DMS114 treated with DMSO at 0.1 percent for 48 hours (cell line): ENCODE results near the gene SMIM14.
"Not testable (repeated sequence)": the region's sequence is repeated elsewhere in the genome, so short reads cannot be mapped to it uniquely, and the experiment has no call there.

Experiments
- DNase-seq: peaks from one replicate; lab custom pipeline; 2025; ENCODE audit not compliant: unreplicated experiment; lab: John Stamatoyannopoulos, UW

Gene SMIM14

DNA sequence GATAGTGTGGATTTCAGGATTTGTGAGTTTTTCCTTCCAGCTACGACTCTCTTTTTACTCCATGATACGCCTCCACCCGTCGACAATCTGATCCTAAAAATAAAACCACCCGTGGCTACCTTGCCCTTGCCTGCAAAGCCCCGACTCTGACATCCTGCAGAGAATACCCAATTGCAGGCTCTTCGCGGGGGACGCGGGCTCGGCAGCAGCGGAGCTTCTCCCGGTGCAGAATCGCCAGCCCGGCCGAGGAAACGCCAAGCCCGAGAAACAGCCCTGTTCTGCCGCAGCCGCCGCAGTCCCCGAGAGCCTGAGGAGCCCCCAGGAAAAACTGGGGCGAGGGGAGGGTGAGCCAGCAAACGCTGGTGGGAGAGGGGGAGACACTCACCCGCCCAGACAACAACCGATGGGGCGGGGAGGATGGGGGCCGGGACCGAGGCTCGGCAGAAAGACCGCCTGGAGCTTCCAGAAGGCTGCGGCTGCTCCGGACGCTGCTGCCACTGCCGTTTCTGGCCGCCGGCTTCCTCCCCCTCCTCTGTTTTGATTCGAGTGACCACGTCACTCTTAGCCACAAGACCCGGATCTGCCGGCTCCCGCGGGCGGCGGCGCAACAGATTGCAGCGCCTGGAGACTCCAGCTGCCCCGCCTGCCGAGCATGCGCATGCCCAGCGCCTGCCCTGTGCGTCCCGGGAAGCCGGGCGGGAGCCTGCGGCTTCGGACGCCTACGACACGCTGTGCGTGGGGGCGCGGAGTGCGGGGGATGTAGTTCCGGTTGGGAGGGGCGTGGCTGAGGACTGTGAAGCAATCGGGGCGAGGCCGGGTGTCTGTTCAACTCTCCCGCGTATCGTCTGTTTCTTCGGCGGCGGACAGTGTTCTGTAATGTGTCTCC lies at the start of gene SMIM14:
SMIM14 (minus strand) TSS at position 512 of the 886 bp plus-strand sequence. CDS start 33,720 bp downstream, outside the sequence.
- peak; percentile 67 for DNase-seq

DNA sequence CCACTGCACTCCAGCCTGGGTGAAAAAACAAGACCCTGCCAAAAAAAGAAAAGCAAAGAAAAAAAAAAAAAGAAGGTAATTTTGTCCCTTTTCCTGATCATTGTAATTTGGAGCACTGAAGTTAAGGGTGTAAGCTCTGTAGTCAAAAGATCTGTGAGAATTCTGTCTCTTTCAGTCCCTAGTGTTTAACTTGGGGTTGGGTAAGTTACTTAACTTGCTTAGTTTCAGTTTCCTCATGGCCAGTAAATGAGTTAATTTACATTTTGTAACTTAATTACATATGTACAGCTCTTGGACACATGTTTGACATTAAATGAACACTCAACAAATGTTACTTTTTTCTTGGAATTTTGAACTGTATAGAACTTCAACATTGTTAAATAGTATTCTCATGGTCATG lies 48.3 kb upstream of the SMIM14 start:
- no peak for DNase-seq

DNA sequence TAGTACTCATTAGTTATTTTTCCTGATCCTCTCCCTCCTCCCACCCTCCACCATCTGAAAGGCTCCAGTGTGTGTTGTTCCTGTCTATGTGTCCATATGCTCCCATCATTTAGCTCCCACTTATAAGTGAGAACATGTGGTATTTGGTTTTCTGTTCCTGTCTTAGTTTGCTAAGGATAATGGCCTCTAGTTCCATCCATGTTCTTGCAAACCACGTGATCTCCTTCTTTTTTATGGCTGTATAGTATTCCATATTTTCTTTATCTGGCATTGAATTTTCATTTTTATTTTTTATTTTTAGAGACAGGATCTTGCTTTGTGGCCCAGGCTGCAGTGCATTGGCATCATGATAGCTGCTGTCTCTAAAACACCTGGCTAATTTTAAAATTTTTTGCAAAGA lies 47.3 kb upstream of the SMIM14 start:
- no peak for DNase-seq

- DNase-seq, result no peak
Observed at GRCh38 chr4:39682138-39682537, 43.5 kb upstream of the SMIM14 start.

DNA sequence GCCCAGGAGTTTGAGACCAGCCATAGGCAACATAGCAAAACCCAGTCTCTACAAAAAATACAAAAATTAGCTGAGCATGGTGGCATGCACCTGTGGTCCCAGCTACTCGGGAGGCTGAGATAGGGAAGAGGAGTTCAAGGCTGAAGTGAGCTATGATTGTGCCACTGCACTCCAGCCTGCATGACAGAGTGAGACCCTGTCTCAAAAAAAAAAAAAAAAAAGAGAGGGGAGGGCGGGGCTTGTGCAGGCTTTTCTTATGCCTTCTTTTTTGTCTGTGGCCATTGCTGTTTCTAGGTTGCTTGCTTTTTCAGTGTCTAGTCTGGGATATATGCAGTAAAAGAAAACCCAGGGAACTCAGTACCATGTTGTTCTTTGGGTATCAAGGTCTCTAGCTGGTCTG lies 42.3 kb upstream of the SMIM14 start:
- not testable (repeated sequence) for DNase-seq

GRCh38 chr4:39675681-39676080 lies 37.0 kb upstream of the SMIM14 start:
- DNase-seq, result not testable (repeated sequence)

DNA sequence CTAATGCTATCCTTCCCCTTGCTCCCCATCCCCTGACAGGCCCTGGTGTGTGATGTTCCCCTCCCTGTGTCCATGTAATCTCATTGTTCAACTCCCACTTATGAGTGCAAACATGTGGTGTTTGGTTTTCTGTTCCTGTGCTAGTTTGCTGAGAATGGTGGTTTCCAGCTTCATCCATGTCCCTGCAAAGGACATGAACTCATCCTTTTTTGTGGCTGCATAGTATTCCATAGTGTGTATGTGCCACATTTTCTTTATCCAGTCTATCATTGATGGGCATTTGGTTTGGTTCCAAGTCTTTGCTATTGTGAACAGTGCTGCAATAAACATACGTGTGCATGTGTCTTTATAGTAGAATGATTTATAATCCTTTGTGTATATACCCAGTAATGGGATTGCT lies 31.6 kb upstream of the SMIM14 start:
- not testable (repeated sequence) for DNase-seq

DNA sequence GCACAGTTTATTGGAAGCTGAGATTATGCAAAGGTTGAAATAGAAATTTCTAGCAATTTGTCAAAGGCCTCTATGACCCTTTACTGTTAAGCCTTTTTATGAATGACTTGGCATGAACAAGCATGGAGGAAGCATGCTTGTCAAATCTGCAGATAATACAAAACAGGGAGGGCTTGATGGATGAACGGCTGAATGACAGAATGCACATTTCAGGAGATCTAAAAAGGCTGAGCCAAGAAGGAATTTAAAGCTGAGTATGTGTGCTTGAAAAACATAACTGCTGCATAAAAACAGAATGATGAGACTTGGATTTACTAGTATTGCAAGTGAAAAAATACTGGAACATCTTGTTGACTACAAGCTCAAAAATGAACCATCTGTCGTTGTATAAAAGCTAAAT lies 30.2 kb upstream of the SMIM14 start:
- no peak for DNase-seq

DNA sequence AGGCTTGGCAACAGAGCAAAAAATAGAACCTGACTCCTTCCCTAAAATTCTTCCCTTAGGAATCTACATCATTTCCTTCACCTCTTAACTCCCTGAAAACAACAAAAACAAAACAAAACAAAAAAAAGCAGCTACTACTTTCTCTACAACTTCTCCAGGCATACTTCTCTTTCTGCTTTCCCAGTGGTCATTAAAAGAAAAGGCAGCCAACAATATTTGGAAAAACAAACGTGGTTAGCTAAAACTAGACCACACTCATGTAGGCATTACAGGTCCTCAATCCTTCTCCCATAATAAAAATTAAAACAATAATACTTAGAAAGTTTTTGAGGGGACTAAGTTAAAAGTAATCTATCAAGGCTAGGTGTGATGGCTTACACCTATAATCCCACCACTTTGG lies 29.0 kb upstream of the SMIM14 start:
- no peak for DNase-seq

GRCh38 chr4:39664828-39665731 lies 26.4 kb upstream of the SMIM14 start:
- DNase-seq, result no peak

- no peak for DNase-seq
Observed at GRCh38 chr4:39662683-39663082, 24.0 kb upstream of the SMIM14 start.

DNA sequence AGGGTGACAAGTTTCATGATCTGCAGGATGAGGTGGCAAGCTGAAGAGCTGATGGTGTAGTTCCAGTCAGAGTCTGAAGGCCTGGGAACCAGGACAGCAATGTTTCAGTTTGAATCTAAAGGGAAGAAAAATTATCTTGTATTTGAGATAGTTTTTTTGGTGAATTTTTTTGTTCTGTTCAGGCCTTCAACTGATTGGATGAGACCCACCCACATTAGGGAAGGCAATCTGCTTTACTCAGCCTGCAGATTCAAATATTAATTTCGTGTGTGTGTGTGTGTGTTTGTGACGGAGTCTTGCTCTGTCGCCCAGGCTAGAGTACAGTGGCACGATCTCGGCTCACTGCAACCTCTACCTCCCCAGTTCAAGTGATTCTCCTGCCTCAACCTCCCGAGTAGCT lies 22.1 kb upstream of the SMIM14 start:
- DNase-seq, result no peak

DNA sequence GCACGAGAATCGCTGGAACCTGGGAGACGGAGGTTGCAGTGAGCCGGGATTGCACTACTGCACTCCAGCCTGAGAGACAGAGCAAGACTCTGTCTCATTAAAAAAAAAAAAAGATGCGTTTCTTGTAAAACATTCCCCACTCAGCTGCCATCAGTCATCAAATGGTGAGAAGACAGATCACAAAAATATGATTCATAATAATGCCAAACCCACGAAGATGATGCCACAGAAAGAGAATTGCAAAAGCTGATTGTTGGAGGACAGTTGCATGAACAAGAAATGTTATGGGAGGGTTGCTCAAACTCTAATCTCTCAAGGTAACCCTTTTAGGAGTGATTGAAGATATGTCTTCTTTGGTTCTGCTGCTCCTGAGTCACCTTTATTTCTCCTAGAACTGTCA lies 21.4 kb upstream of the SMIM14 start:
- no peak for DNase-seq

DNA sequence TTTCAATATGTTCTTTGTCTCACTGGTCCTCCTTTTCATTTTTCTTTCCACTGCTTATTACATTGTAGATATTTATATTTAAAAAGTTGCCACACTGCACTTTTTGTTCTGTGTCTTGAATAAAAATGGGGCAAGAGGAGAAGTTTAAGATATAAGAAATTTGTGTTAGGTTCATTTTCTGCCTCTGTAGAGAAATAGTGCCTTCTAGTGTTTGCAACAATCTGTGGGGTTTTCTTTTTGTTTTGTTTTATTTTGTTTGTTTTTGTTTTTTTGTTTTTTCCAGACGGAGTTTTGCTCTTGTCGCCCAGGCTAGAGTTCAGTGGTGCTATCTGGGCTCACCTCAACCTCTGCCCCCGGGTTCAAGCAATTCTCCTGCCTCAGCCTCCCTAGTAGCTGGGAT lies 20.1 kb upstream of the SMIM14 start:
- no peak for DNase-seq

- no peak for DNase-seq
Observed at GRCh38 chr4:39657465-39657864, 18.8 kb upstream of the SMIM14 start.

DNA sequence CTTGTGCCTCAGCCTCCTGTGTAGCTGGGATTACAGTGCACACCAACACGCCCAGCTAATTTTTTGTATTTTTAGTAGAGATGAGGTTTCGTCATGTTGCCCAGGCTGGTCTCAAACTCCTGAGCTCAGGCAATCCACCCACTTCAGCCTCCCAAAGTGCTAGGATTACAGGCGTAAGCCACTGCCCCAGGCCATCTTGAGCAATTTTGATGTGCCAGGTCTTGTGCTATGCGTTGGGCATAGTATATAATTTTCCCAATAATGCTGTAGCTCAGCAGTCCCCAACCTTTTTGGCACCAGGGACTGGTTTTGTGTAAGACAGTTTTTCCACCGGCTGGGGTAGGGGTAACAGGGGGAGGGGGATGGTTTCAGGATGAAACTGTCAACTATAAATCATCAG lies 18.0 kb upstream of the SMIM14 start:
- not testable (repeated sequence) for DNase-seq

DNA sequence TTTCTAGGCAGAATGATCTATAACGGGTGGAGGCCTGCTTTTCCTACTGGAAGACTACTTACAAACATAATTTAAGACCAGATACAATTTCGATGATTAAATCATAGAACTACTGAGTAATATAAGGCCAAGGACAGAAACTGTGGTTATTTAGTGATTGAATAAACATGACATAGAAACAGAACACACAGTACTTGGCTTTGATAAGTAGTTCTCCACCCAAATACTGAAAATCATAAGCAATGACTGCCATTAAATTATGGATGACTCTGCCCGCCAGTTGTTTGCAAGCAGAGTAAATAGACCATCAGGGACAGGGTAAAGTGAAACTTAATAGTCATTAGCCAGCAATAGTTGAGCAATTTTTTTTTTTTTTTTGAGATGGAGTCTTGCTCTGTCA lies 17.2 kb upstream of the SMIM14 start:
- DNase-seq, result no peak

DNA sequence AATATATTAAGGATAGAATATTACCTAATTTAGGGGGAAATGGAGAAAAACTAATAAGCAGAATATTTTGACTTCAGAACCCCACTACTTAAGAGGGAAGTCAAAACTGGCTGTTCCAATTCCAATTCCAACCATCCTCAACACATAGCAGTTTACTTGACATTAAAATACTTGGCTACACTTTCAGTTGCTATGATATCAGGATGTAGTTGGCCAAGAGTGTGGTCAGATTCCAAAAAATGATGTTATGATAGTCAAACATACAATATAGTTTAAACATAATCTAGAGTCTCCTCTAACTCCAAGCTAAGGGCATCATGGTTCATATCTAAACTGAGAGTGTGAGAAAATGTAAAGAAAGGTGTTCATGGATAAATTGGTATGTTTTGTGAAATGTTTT lies 16.5 kb upstream of the SMIM14 start:
- DNase-seq, result no peak

DNA sequence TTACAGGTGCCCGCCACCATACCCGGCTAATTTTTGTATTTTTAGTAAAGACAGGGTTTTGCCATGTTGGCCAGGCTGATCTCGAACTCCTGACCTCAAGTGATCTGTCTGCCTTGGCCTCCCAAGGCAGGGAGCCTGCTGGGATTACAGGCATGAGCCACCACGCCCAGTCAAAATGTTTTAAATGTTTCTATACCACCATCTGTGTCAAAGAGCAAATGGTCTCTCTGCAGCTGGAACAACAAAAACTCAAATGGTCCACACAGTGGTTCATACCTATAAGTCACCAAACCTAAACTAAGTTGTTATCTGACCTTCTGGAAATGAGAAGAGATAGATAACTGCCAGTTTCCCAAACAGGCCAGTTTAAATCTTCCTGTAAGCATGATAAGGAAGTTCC lies 12.9 kb upstream of the SMIM14 start:
- DNase-seq, result not testable (repeated sequence)

- no peak for DNase-seq
Observed at GRCh38 chr4:39649639-39650265, 11.1 kb upstream of the SMIM14 start.

DNA sequence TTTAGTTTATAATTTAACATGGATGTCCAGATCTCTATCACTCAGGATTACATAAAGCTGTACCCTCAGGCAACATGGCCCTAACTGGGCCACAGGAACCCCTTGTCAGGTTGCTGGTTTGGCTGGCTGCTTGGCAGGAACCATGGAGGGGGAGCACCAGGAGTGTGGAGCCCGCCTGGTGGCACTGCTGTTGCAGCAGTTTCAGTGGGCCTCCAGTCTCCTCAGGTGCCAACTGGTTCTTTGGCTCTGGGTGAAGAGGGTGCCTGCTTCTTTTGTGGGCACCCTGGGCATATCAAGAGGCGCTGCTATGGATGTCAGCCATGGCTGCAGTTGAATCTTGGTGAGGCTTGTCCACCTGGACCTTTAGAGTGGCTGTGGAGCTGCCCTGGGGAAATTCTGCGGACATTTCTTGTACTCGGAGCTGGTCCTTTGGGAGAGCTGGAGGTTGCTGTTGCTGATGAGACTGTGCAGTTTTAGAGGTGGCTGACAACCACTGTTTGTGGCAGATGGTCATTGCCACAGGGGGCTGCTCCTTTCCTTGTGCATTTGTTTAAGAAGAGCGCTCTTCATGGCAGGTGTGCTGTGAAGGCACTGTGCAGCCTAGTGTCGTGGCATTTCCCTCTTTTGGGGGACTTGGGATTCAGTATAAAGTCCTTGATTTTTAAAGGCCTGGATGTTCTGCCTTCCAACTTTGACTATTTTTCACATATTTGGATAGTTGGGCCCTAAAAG lies 10.3 kb upstream of the SMIM14 start:
- no peak for DNase-seq
